SK-N-SH (cell line): ENCODE data around the gene TBC1D13.

Source experiments
- CTCF ChIP-seq: fragments of 200-600 bp; sonication (generic); IDR thresholded peaks from 2 replicates; pipeline ENCODE4 v1.6.1; 2017; ENCODE audit warnings: antibody characterized with exemption, mild to moderate bottlenecking, moderate library complexity
- GABPA ChIP-seq: IDR thresholded peaks from 2 replicates; pipeline ENCODE4 v1.4.0; 2012; ENCODE audit warnings: low read depth, mild to moderate bottlenecking
- JUND ChIP-seq: IDR thresholded peaks from 2 replicates; pipeline ENCODE4 v1.4.0; 2012
- RAD21 ChIP-seq: IDR thresholded peaks from 2 replicates; pipeline ENCODE4 v1.6.1; 2012; ENCODE audit warnings: mild to moderate bottlenecking, low read length
- RXRA ChIP-seq: IDR thresholded peaks from 2 replicates; pipeline ENCODE4 v1.4.0; 2012; ENCODE audit warnings: low read depth, mild to moderate bottlenecking, borderline replicate concordance
- SIN3A ChIP-seq: IDR thresholded peaks from 2 replicates; pipeline ENCODE4 v1.6.1; 2012; ENCODE audit warnings: low read depth, mild to moderate bottlenecking, low read length, moderate library complexity, borderline replicate concordance
- TAF1 ChIP-seq: IDR thresholded peaks from 2 replicates; pipeline ENCODE4 v1.6.1; 2012; ENCODE audit warnings: low read depth, mild to moderate bottlenecking, low read length, moderate library complexity, borderline replicate concordance
- USF2 ChIP-seq: fragments of 150-350 bp; IDR thresholded peaks from 2 replicates; pipeline ENCODE4 v1.6.1; 2017; ENCODE audit warnings: antibody characterized with exemption, low read length, low read depth, borderline replicate concordance

DNA sequence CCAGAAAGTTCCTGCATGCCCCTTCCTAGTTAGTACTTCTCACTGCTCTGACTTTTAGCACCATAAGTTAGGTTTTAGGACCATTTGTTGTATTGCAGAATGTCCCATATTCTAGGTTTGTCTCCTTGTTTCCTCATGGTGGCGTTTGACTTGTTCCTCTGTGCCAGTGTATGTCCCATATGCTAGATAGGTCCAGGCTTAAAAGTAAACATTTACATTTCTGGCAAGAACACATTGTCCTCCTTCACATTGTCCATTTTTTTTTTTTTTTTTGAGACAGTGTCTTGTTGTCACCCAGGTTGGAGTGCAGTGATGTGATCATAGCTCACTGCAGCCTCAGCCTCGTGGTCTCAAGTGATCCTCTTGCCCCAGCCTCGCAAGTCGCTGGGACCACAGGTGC is 15.4 kb downstream of the TBC1D13 start:
- TF ChIP-seq GABPA (no peak), CTCF (no peak), TAF1 (no peak), JUND (no peak), SIN3A (no peak), RXRA (no peak), USF2 (no peak), RAD21 (no peak)
